Adipocyte (in vitro differentiated cells): ENCODE results near the gene NRP1.
"Not testable (repeated sequence)": the region's sequence is repeated elsewhere in the genome, so short reads cannot be mapped to it uniquely, and the experiment has no call there.

Experiments
- DNase-seq: peaks from one replicate; pipeline ENCODE4 v3.0.0-alpha.2; 2015; ENCODE audit warnings: low read depth
- H3K27me3 ChIP-seq: replicated peaks from 2 replicates; pipeline ENCODE4 v1.7.0; 2013; ENCODE audit warnings: mild to moderate bottlenecking, low read length, moderate library complexity; ENCODE audit not compliant: control insufficient read depth, insufficient read depth
- H3K36me3 ChIP-seq: 2 replicates; pipeline ENCODE4 v1.7.0; 2013; ENCODE audit warnings: low read length, mild to moderate bottlenecking, moderate library complexity; ENCODE audit not compliant: control insufficient read depth, insufficient read depth, severe bottlenecking
- H3K4me1 ChIP-seq: 2 replicates; pipeline ENCODE4 v1.7.0; 2013; ENCODE audit warnings: mild to moderate bottlenecking, low read length, moderate library complexity; ENCODE audit not compliant: control insufficient read depth, insufficient read depth
- H3K4me3 ChIP-seq: 2 replicates; pipeline ENCODE4 v1.7.0; 2013; ENCODE audit warnings: mild to moderate bottlenecking, low read length, moderate library complexity
- H3K9ac ChIP-seq: 2 replicates; pipeline ENCODE4 v1.7.0; 2013; ENCODE audit warnings: mild to moderate bottlenecking, low read length, moderate library complexity
- H3K9me3 ChIP-seq: 2 replicates; pipeline ENCODE4 v1.7.0; 2013; ENCODE audit warnings: mild to moderate bottlenecking, low read length, moderate library complexity; ENCODE audit not compliant: control insufficient read depth

The NRP1 gene

GRCh38 chr10:33302208-33302829, 32.1 kb downstream of the NRP1 start:
- Histone ChIP-seq H3K27me3 (no peaks in the 10 kb centered on the region), H3K4me3 (no peak overlapping the region), H3K9me3 (no peaks in the 10 kb centered on the region), H3K4me1 (peaks cover 56% of the 10 kb centered on the region), H3K9ac (no peak overlapping the region), H3K36me3 (peaks cover 34% of the 10 kb centered on the region)
- no peak for DNase-seq

GRCh38 chr10:33301097-33301789, 33.2 kb downstream of the NRP1 start:
- Histone ChIP-seq H3K4me3 (no peak overlapping the region), H3K27me3 (no peaks in the 10 kb centered on the region), H3K9ac (no peak overlapping the region), H3K9me3 (no peaks in the 10 kb centered on the region), H3K4me1 (peaks cover 47% of the 10 kb centered on the region), H3K36me3 (peaks cover 38% of the 10 kb centered on the region)
- DNase-seq, result no peak

GRCh38 chr10:33300544-33300943, 33.9 kb downstream of the NRP1 start:
- H3K9me3 ChIP-seq, H3K4me3 ChIP-seq: not testable (repeated sequence)

GRCh38 chr10:33298893-33299292, 35.6 kb downstream of the NRP1 start:
- Histone ChIP-seq H3K27me3 (no peaks in the 10 kb centered on the region), H3K4me3 (no peak overlapping the region), H3K9ac (no peak overlapping the region), H3K9me3 (no peaks in the 10 kb centered on the region), H3K36me3 (peaks cover 42% of the 10 kb centered on the region), H3K4me1 (peaks cover 48% of the 10 kb centered on the region)
- DNase-seq, result no peak

More at GRCh38 chr10:33300544-33300943, 33.9 kb downstream of the NRP1 start:
- H3K4me1 ChIP-seq, result peaks cover 50% of the 10 kb centered on the region
- not testable (repeated sequence) for H3K27me3 ChIP-seq, H3K9ac ChIP-seq, DNase-seq
- peaks cover 38% of the 10 kb centered on the region for H3K36me3 ChIP-seq

- peaks cover 50% of the 10 kb centered on the region for H3K36me3 ChIP-seq
Measured at GRCh38 chr10:33298110-33298509, 36.4 kb downstream of the NRP1 start.

GRCh38 chr10:33295851-33296250, 38.6 kb downstream of the NRP1 start:
- Histone ChIP-seq H3K9ac (no peak overlapping the region), H3K4me3 (no peak overlapping the region), H3K36me3 (peaks cover 52% of the 10 kb centered on the region), H3K27me3 (no peaks in the 10 kb centered on the region), H3K9me3 (no peaks in the 10 kb centered on the region), H3K4me1 (peaks cover 45% of the 10 kb centered on the region)
- peak; percentile 55 for DNase-seq

More at GRCh38 chr10:33298110-33298509, 36.4 kb downstream of the NRP1 start:
- Histone ChIP-seq H3K27me3 (no peaks in the 10 kb centered on the region), H3K4me1 (peaks cover 41% of the 10 kb centered on the region), H3K9ac (no peak overlapping the region), H3K4me3 (no peak overlapping the region), H3K9me3 (no peaks in the 10 kb centered on the region)
- DNase-seq, result no peak

- no peak for DNase-seq
- H3K36me3 ChIP-seq, result peaks cover 36% of the 10 kb centered on the region
- H3K4me3 ChIP-seq, result no peak overlapping the region
Measured at GRCh38 chr10:33293531-33294170, 40.8 kb downstream of the NRP1 start.

GRCh38 chr10:33293076-33293475, 41.4 kb downstream of the NRP1 start:
- no peaks in the 10 kb centered on the region for H3K27me3 ChIP-seq
- H3K9ac ChIP-seq, result no peak overlapping the region
- H3K4me3 ChIP-seq, result no peak overlapping the region
- no peak for DNase-seq
- peaks cover 33% of the 10 kb centered on the region for H3K36me3 ChIP-seq
- H3K9me3 ChIP-seq, result no peaks in the 10 kb centered on the region
- H3K4me1 ChIP-seq, result peaks cover 44% of the 10 kb centered on the region

More at GRCh38 chr10:33293531-33294170, 40.8 kb downstream of the NRP1 start:
- peaks cover 48% of the 10 kb centered on the region for H3K4me1 ChIP-seq
- H3K9ac ChIP-seq, result no peak overlapping the region
- no peaks in the 10 kb centered on the region for H3K27me3 ChIP-seq
- no peaks in the 10 kb centered on the region for H3K9me3 ChIP-seq

GRCh38 chr10:33291053-33291592, 43.3 kb downstream of the NRP1 start:
- Histone ChIP-seq H3K4me3 (peak overlapping the region; percentile 17), H3K27me3 (no peaks in the 10 kb centered on the region), H3K4me1 (peaks cover 45% of the 10 kb centered on the region), H3K36me3 (peaks cover 29% of the 10 kb centered on the region), H3K9ac (peak overlapping the region; percentile 17), H3K9me3 (no peaks in the 10 kb centered on the region)
- DNase-seq, result peak; percentile 90

GRCh38 chr10:33290321-33291052, 44.0 kb downstream of the NRP1 start:
- H3K9ac ChIP-seq, result no peak overlapping the region
- H3K9me3 ChIP-seq, result no peaks in the 10 kb centered on the region
- H3K4me1 ChIP-seq, result peaks cover 44% of the 10 kb centered on the region
- peaks cover 29% of the 10 kb centered on the region for H3K36me3 ChIP-seq
- H3K27me3 ChIP-seq, result no peaks in the 10 kb centered on the region
- H3K4me3 ChIP-seq, result peak overlapping the region; percentile 6
- DNase-seq, result no peak

GRCh38 chr10:33289776-33290175, 44.7 kb downstream of the NRP1 start:
- Histone ChIP-seq H3K9ac (no peak overlapping the region), H3K36me3 (peaks cover 28% of the 10 kb centered on the region), H3K4me1 (peaks cover 38% of the 10 kb centered on the region), H3K9me3 (no peaks in the 10 kb centered on the region), H3K27me3 (no peaks in the 10 kb centered on the region), H3K4me3 (no peak overlapping the region)
- DNase-seq, result no peak
